Gastroesophageal sphincter (tissue), 3 donors: ENCODE results near the gene DIABLO.

Source experiments
- POLR2A ChIP-seq, 2 donors: fragments of 450-650 bp; IDR thresholded peaks; one replicate each; pipeline ENCODE4 v1.6.1; 2017; ENCODE audit warnings: antibody characterized with exemption in 2 of 2, mild to moderate bottlenecking in 2 of 2, moderate library complexity in 1 of 2
- TF ChIP-seq, protein P1 (sequence below), 4 experiments: fragments of 200-600 bp in 2 of 4; fragments of 450-650 bp in 2 of 4; sonication (generic) in 1 of 4; IDR thresholded peaks; one replicate each; pipeline ENCODE4 v1.5.1; 2017 to 2019; ENCODE audit warnings: antibody characterized with exemption in 4 of 4, mild to moderate bottlenecking in 2 of 4, moderate library complexity in 2 of 4

DNA sequence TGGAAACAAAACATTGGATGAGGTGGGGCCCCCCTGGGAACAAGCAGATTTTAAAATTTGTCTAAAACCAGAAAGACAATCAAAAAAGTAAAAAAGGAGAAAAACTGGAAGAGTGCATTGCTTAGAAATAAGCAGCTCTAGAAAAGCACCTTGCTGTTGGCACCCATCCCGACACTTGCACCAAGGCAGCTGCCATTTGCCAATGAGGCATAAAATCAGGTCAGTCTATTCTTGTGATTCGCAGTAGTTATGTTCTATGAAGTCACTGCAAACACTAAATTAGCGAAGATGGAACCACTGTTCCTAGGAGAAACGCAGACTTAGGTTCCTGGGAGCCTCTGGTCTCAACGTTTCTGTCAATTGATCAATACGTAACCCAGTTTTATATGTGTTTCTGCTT is 24.2 kb upstream of the DIABLO start:
- TF ChIP-seq, protein P1, sequence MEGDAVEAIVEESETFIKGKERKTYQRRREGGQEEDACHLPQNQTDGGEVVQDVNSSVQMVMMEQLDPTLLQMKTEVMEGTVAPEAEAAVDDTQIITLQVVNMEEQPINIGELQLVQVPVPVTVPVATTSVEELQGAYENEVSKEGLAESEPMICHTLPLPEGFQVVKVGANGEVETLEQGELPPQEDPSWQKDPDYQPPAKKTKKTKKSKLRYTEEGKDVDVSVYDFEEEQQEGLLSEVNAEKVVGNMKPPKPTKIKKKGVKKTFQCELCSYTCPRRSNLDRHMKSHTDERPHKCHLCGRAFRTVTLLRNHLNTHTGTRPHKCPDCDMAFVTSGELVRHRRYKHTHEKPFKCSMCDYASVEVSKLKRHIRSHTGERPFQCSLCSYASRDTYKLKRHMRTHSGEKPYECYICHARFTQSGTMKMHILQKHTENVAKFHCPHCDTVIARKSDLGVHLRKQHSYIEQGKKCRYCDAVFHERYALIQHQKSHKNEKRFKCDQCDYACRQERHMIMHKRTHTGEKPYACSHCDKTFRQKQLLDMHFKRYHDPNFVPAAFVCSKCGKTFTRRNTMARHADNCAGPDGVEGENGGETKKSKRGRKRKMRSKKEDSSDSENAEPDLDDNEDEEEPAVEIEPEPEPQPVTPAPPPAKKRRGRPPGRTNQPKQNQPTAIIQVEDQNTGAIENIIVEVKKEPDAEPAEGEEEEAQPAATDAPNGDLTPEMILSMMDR (IDR thresholded peaks at IDR 0.05): no peak
- TF ChIP-seq POLR2A (IDR thresholded peaks at IDR 0.05): no peak
